ENCODE measurements around the gene NEURL1.
"Not testable (repeated sequence)": the region's sequence is repeated elsewhere in the genome, so short reads cannot be mapped to it uniquely, and the experiment has no call there.

Gene NEURL1

GRCh38 chr10:103480521-103480920, 13.0 kb upstream of the NEURL1 start:
- no peak for DNase-seq (ENCODE audit: low read depth)
- no peak for TF ChIP-seq CTCF (conservative IDR thresholded peaks at IDR 0.05; ENCODE audit: low read depth, low read length)
- no peak overlapping the region for H3K4me3 ChIP-seq (ENCODE audit: low read depth, low read length)

DNA sequence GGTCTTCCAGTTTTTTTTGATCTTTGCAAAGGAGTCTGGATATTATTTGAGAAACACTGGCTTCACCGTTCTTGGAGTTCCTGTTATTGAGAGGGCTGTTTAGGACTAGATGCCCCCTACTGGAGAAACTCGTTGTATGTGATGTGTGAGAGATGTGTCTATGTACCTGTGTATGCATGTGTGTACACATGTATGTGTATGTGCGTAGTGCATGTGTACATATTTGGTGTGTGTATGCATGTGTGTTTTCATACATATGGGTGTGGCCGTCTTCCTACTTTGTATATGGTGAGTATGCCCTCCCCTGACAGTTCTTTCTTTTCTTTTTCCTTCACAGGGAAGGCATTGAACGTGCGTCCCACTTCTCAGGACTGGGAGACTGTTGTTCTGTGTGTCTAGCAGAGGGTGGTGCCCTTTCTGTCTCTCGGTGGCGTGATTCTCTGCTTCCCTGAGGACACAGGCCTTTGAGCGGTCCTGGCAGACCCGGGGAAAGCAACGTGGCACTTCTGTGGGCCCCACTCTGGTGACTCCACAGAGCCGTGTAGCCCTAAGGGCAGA, 11.5 kb upstream of the NEURL1 start:
- no peak overlapping the region for H3K4me3 ChIP-seq (ENCODE audit: low read depth, low read length)
- peak; percentile 88 for DNase-seq (ENCODE audit: low read depth)
- TF ChIP-seq CTCF (conservative IDR thresholded peaks at IDR 0.05; ENCODE audit: low read depth, low read length) = peak; percentile 71

GRCh38 chr10:103486635-103487409, 6.7 kb upstream of the NEURL1 start:
- H3K4me3 ChIP-seq (ENCODE audit: low read depth, low read length); DNase-seq (ENCODE audit: low read depth): not testable (repeated sequence)

GRCh38 chr10:103487410-103487708, 6.1 kb upstream of the NEURL1 start:
- no peak overlapping the region for H3K4me3 ChIP-seq (ENCODE audit: low read depth, low read length)
- DNase-seq (ENCODE audit: low read depth) = no peak
- TF ChIP-seq CTCF (conservative IDR thresholded peaks at IDR 0.05; ENCODE audit: low read depth, low read length) = no peak

- no peak for DNase-seq (ENCODE audit: low read depth)
- no peak overlapping the region for H3K4me3 ChIP-seq (ENCODE audit: low read depth, low read length)
- TF ChIP-seq CTCF (conservative IDR thresholded peaks at IDR 0.05; ENCODE audit: low read depth, low read length) = no peak
These were observed 2.6 kb upstream of the NEURL1 start for GRCh38 chr10:103490986-103491314.

GRCh38 chr10:103491729-103492364, 1.7 kb upstream of the NEURL1 start:
- TF ChIP-seq CTCF (conservative IDR thresholded peaks at IDR 0.05; ENCODE audit: low read depth, low read length) = no peak
- peak; percentile 96 for DNase-seq (ENCODE audit: low read depth)
- H3K4me3 ChIP-seq (ENCODE audit: low read depth, low read length) = no peak overlapping the region

DNA sequence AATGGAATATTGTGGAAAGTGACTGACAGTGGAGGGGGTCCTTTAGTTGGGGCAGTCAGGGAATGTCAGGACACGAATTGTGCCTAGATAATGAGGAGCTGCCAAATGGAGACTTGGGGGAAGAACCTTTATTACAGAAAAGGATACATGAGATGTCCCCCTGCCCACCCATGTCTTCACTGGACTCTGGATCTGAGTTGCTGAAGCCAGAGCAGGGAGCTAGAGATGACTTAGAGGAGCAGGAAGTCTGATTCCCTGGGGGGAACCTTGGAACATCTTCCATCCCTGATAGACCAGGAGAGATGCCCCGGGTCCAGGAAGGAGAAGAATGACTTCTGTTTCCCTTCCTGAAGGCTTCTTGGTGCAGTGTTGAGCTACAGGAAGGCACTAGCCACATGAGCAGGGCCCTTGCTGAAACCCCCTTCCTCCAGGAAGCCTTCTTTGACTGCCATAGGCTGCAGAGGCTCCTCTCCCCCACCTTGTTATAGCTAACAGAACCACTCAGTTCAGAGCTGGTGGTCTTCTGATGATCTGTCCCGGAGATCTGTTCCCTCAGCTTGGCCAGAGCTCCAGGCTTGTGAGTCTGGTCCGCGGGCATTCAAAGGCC, 747 bp upstream of the NEURL1 start:
- no peak for TF ChIP-seq CTCF (conservative IDR thresholded peaks at IDR 0.05; ENCODE audit: low read depth, low read length)
- H3K4me3 ChIP-seq (ENCODE audit: low read depth, low read length) = no peak overlapping the region
- DNase-seq (ENCODE audit: low read depth) = no peak
